K562 (cell line): ENCODE results near the gene NRN1L. TPM values are rescaled to one million over a fixed set of nuclear protein-coding genes. Genes with fewer than 3 reads are reported as not detected.

Experiments
- E2F3 ChIP-seq: fragments of 250-450 bp; sonication (Bioruptor Pico); IDR thresholded peaks from 2 replicates; pipeline ENCODE4 v1.4.0; 2020; ENCODE audit warnings: mild to moderate bottlenecking
- EGR1 ChIP-seq: fragments of 450-650 bp; conservative IDR thresholded peaks from 2 replicates; pipeline ENCODE4 v1.6.1; 2017; ENCODE audit warnings: mild to moderate bottlenecking
- HEY1 ChIP-seq: fragments of 250-450 bp; sonication (Bioruptor Pico); IDR thresholded peaks from 2 replicates; pipeline ENCODE4 v1.5.0; 2020; ENCODE audit warnings: mild to moderate bottlenecking, moderate library complexity, borderline replicate concordance
- KLF13 ChIP-seq: fragments of 450-650 bp; IDR thresholded peaks from 2 replicates; pipeline ENCODE4 v1.6.1; 2016; ENCODE audit warnings: missing genetic modification characterization, low read depth, mild to moderate bottlenecking, missing compliant biosample characterization, moderate library complexity, borderline replicate concordance
- L3MBTL2 ChIP-seq: fragments of 450-650 bp; IDR thresholded peaks from 2 replicates; pipeline ENCODE4 v1.6.1; 2016; ENCODE audit warnings: mild to moderate bottlenecking, moderate library complexity
- MLX ChIP-seq, 2 experiments: fragments of 450-650 bp in 1 of 2; sonication (generic) in 1 of 2; formaldehyde crosslinking; conservative IDR thresholded peaks; 2 replicates each; pipeline versions ENCODE4 v1.4.0 to v1.8.1; 2020 to 2022; ENCODE audit warnings: mild to moderate bottlenecking in 1 of 2, missing genetic modification reagents in 1 of 2
- NFXL1 ChIP-seq: fragments of 450-650 bp; formaldehyde crosslinking; IDR thresholded peaks from 2 replicates; pipeline ENCODE4 v1.4.0; 2021; ENCODE audit warnings: mild to moderate bottlenecking
- U2AF1 ChIP-seq: fragments of 200-400 bp; formaldehyde crosslinking; optimal IDR thresholded peaks from 2 replicates; pipeline ENCODE3; 2017; ENCODE audit warnings: mild to moderate bottlenecking, low read depth, low read length, moderate library complexity
- ZBTB5 ChIP-seq: fragments of 450-650 bp; IDR thresholded peaks from 2 replicates; pipeline ENCODE4 v1.6.1; 2017; ENCODE audit warnings: antibody characterized with exemption
- ZMIZ1 ChIP-seq, 2 experiments: fragments of 150-350 bp in 1 of 2; IDR thresholded peaks; 2 replicates each; pipeline ENCODE4 v1.6.1; 2012 to 2016; ENCODE audit warnings: low read depth in 2 of 2, low read length in 2 of 2, mild to moderate bottlenecking in 1 of 2, moderate library complexity in 1 of 2
- ZNF146 ChIP-seq: IDR thresholded peaks from one replicate; pipeline ENCODE4 v1.6.1; 2018; ENCODE audit warnings: missing compliant biosample characterization; ENCODE audit not compliant: unreplicated experiment
- ZNF175 ChIP-seq: fragments of 200-800 bp; sonication (Bioruptor generic); IDR thresholded peaks from 2 replicates; pipeline ENCODE4 v1.6.1; 2016; ENCODE audit warnings: low read depth, mild to moderate bottlenecking, missing genetic modification characterization, missing compliant biosample characterization
- polyA plus RNA-seq, 8 experiments: library from polyadenylated mRNA; depleted of rRNA in 4 of 8; stranded (reverse) in 5 of 8; unstranded in 3 of 8; fragments of >200 nt; fragmentation: Nextera tagmentation in 2 of 8; fragmentation: Illumina TruSeq in 1 of 8; extraction: Ambion mirVana in 2 of 8; extraction: Trizol in 1 of 8; gene quantifications; 2 replicates each; pipeline versions ENCODE4 v1.2.1 to v1.2.3, GENCODE V29; 2011 to 2014; ENCODE audit warnings: inconsistent platforms in 1 of 8, missing spikeins in 1 of 8
- total RNA-seq, 7 experiments: library from RNA; depleted of rRNA in 6 of 7; stranded (reverse); fragments of >200 nt in 6 of 7; fragmentation: Illumina TruSeq in 2 of 7; extraction: Trizol in 2 of 7; gene quantifications; 2 replicates each; pipeline versions ENCODE4 v1.2.1 to v1.2.3, GENCODE V29; 2011 to 2021; ENCODE audit warnings: low replicate concordance in 1 of 7

Gene NRN1L
- total and polyA plus RNA-seq, 9 of the 15 experiments (the other 6 are each of a cell fraction or from before 2014, with no cell fraction given) = 0.22 to 0.86 (median 0.61) TPM; not detected in 5

- TF ChIP-seq L3MBTL2 (peak; percentile 45; the same call in 1 of the 2 replicates), HEY1 (no peak), ZMIZ1 (IDR thresholded peaks at IDR 0.05; ENCODE audit: low read depth in 2 of 2, low read length in 2 of 2) (no peak), EGR1 (no peak), ZNF146 (CRISPR knock-in tag) (no peak), E2F3 (CRISPR knock-in tag) (no peak), KLF13 (tag) (no peak), U2AF1 (no peak), ZNF175 (CRISPR knock-in tag) (no peak), ZBTB5 (no peak), MLX (CRISPR knock-in tag; conservative IDR thresholded peaks at IDR 0.05) (no peak), NFXL1 (CRISPR knock-in tag) (no peak)
- TF ChIP-seq, all 486 proteins: peak for 33
Observed at GRCh38 chr16:67841198-67841815, 43.4 kb upstream of the NRN1L start (continued).
